Body of pancreas (tissue), 4 donors: Measurements from ENCODE around the gene TYROBP. TPM values are rescaled to one million over a fixed set of nuclear protein-coding genes. Genes with fewer than 3 reads are reported as not detected.
"Not testable (repeated sequence)": the region's sequence is repeated elsewhere in the genome, so short reads cannot be mapped to it uniquely, and the experiment has no call there.

Experiments
- ATAC-seq: fragments of 150-250 bp; one replicate; pipeline ENCODE4 v1.9.1; 2016
- DNase-seq, 4 donors: peaks; one replicate each; pipeline ENCODE4 v3.0.0-alpha.2; 2019
- H3K27ac ChIP-seq, 4 donors: fragments of 200-600 bp; sonication (generic); 1 replicate in 3 of 4; 2 replicates in 1 of 4; pipeline versions ENCODE4 v1.5.1 to v1.6.1; 2016 to 2019; ENCODE audit warnings: mild to moderate bottlenecking in 1 of 4, mixed read lengths in 1 of 4, moderate library complexity in 1 of 4
- H3K27me3 ChIP-seq, 2 donors: fragments of 200-600 bp; sonication (generic); one replicate each; pipeline ENCODE4 v1.6.0; 2016; ENCODE audit warnings: mild to moderate bottlenecking in 1 of 2
- H3K36me3 ChIP-seq, 2 donors: fragments of 200-600 bp; sonication (generic); replicated peaks in 1 of 2; 2 replicates each; pipeline ENCODE4 v1.5.1; 2016; ENCODE audit warnings: low read depth in 2 of 2; ENCODE audit not compliant: insufficient read depth in 1 of 2
- H3K4me1 ChIP-seq: fragments of 200-600 bp; sonication (generic); one replicate; pipeline ENCODE4 v1.6.0; 2016
- H3K4me3 ChIP-seq, 2 donors: fragments of 200-600 bp; sonication (generic); 1 replicate in 1 of 2; 2 replicates in 1 of 2; pipeline ENCODE4 v1.5.1; 2016 to 2019
- H3K9me3 ChIP-seq, 3 donors: fragments of 200-600 bp; sonication (generic); 1 replicate in 2 of 3; 2 replicates in 1 of 3; pipeline ENCODE4 v1.5.1; 2016
- POLR2A ChIP-seq, 3 donors: fragments of 450-650 bp; IDR thresholded peaks; one replicate each; pipeline ENCODE4 v1.6.1; 2016; ENCODE audit warnings: antibody characterized with exemption in 3 of 3, mild to moderate bottlenecking in 2 of 3
- WGBS, 2 donors: methylation state at CpG; one replicate each; pipeline ENCODE4 v1.1.5; 2017; 5-methylcytosine and 5-hydroxymethylcytosine counted together
- intact Hi-C: fragments of 100-400 bp; cut with DNase I; formaldehyde crosslinking; loops from one replicate; pipeline ENCODE4 v1.15.1; 2023
- total RNA-seq, 2 donors: library from RNA; depleted of rRNA; stranded (reverse); fragments of >200 nt; gene quantifications; one replicate each; pipeline ENCODE4 v1.1.0, GENCODE V29; 2016
- TF ChIP-seq, protein P1 (sequence below), 7 experiments: fragments of 450-650 bp in 4 of 7; fragments of 200-600 bp in 3 of 7; sonication (generic) in 3 of 7; IDR thresholded peaks; one replicate each; pipeline ENCODE4 v1.5.1; 2016 to 2019; ENCODE audit warnings: antibody characterized with exemption in 7 of 7

The TYROBP gene
- total RNA-seq, 2 donors from 2014 or later: 19.2 to 38.6 TPM

DNA sequence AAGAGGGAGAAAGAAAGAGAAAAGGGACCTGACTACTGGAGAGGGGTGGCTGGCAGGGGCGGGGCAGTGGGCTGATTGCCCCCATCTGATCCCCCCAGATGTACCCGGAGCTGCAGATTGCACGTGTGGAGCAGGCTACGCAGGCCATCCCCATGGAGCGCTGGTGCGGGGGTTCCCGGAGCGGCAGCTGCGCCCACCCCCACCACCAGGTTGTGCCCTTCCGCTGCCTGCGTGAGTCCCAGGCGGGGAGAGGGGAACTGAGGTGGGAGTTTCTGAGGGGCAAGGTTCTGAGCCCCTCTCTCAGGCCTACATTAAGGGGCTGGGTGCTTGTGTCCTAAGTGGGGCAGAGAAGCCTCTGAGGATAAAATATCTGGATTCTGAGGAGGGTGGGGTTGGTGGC lies 37.3 kb downstream of the TYROBP start:
- no peak for ATAC-seq
- H3K9me3 ChIP-seq: no peaks in the 10 kb centered on the region
- peaks cover 26% of the 10 kb centered on the region for H3K4me1 ChIP-seq
- no peak for DNase-seq
- 81 to 86% methylated on average over 5 to 12 of the region's 12 CpGs for WGBS, 2 donors
- no peak for TF ChIP-seq POLR2A (IDR thresholded peaks at IDR 0.05)
- TF ChIP-seq, protein P1, sequence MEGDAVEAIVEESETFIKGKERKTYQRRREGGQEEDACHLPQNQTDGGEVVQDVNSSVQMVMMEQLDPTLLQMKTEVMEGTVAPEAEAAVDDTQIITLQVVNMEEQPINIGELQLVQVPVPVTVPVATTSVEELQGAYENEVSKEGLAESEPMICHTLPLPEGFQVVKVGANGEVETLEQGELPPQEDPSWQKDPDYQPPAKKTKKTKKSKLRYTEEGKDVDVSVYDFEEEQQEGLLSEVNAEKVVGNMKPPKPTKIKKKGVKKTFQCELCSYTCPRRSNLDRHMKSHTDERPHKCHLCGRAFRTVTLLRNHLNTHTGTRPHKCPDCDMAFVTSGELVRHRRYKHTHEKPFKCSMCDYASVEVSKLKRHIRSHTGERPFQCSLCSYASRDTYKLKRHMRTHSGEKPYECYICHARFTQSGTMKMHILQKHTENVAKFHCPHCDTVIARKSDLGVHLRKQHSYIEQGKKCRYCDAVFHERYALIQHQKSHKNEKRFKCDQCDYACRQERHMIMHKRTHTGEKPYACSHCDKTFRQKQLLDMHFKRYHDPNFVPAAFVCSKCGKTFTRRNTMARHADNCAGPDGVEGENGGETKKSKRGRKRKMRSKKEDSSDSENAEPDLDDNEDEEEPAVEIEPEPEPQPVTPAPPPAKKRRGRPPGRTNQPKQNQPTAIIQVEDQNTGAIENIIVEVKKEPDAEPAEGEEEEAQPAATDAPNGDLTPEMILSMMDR (IDR thresholded peaks at IDR 0.05): no peak
- H3K36me3 ChIP-seq: no peaks in the 10 kb centered on the region
- intact Hi-C loops: no loop called here
- H3K27me3 ChIP-seq: no peaks in the 10 kb centered on the region
- H3K27ac ChIP-seq: no peak overlapping the region
- no peak overlapping the region for H3K4me3 ChIP-seq

DNA sequence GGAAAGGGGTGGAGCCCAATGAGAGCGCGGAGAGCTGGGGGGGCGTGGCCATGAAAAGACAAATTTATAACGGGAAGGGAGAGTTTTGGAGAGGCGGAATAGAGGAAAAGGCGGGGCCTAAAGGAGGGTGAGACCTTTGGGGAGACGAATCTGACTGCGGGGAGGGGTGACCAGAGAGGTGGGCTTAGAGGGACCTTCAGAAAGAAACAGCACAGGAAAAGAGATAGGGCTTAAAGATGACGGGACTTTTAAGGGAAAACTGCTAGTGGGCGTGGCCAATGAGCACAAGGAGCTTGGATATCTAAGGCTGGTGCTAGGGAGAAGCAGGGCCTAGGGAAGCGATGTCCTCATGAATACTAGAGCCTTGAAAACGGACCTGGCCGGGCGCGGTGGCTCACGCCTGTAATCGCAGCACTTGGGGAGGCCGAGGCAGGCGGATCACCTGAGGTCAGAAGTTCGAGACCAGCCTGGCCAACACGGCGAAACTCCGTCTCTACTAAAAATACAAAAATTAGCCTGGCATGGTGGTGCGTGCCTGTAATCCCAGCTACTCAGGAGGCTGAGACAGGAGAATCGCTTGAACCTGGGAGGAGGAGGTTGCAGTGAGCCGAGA lies 37.9 kb downstream of the TYROBP start:
- 51 to 61% methylated on average over 24 to 26 of the region's 26 CpGs for WGBS, 2 donors
- intact Hi-C loops, H3K4me3 ChIP-seq, H3K27me3 ChIP-seq, DNase-seq, H3K36me3 ChIP-seq, H3K27ac ChIP-seq, H3K9me3 ChIP-seq, ATAC-seq: not testable (repeated sequence)
- peaks cover 26% of the 10 kb centered on the region for H3K4me1 ChIP-seq

DNA sequence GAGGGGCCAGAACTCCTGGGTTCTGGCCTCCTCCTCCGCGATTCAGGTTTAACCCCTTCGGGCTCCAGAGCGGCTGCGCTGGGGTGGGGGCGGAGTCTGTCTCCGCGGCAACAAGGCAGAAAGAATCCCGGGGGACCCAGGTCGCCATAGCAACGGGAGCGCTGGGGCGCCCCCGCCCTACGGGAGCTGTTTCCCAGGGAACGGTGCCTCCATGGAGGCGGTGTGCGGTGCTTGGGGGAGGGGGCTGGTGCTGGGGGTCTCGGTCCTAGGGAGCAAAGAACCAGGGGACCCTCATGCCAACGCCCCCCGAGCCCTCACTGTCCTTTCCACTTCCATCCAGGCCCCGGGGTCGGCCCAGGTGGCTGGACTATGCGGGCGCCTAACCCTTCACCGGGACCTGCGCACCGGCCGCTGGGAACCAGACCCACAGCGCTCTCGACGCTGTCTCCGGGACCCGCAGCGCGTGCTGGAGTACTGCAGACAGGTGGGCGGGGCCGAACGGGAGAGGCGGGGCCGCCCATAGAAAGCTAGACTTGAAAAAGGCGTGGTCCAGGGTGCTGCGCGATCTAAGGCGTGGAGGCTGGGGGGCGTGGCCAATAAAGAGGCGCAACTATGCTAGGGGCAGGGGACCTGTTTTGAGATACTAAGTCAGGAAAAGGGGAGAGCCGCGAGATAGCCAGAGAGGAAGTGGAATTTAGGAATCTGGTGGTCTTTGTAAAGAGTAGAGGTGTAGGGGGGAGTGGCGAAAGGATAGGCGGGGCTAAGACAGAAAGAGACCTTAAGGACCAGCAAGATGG lies 38.6 kb downstream of the TYROBP start:
- H3K9me3 ChIP-seq: no peaks in the 10 kb centered on the region
- WGBS, 2 donors: 1 to 7% methylated on average over 14 to 50 of the region's 51 CpGs
- H3K4me1 ChIP-seq: peaks cover 26% of the 10 kb centered on the region
- intact Hi-C loops: no loop called here
- ATAC-seq: peak; percentile 65
- no peaks in the 10 kb centered on the region for H3K27me3 ChIP-seq
- H3K36me3 ChIP-seq: peaks cover 0 to 3% of the 10 kb centered on the region in 2 donors
- peak; percentile 85 to 94 (median 90) for DNase-seq
- peak overlapping the region in 2 of 4 donors; percentile 67 to 80 for H3K27ac ChIP-seq
- no peak overlapping the region for H3K4me3 ChIP-seq
- peak in 2 of 3 donors; percentile 35 to 43 for TF ChIP-seq POLR2A (IDR thresholded peaks at IDR 0.05)
- TF ChIP-seq, protein P1 (IDR thresholded peaks at IDR 0.05): no peak

DNA sequence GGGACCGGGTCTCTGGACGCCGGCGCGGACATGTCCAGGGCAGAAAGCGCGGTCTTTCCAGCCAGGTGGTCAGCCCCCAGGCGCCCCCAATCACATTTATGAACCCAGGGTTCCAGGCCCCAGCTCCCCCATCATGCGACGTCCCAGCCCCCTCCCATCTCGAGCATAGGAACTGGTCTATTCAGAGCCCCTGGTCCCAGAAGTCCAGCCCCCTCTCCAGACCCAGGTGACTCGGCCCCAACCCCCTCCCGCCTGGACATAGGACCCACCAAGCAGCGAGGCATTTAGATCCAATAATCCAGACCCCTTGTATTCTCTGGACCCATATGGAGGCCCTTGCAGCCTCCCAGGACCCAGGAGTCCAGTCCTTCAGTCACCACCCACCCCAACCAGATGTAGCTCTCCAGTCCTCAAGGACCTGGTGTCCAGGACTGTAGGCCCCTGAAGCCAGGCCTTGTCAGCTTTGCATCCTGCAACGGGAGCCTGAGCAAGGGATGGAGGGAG lies 39.2 kb downstream of the TYROBP start:
- Histone ChIP-seq H3K27me3 (no peaks in the 10 kb centered on the region), H3K36me3 (peaks cover 0 to 5% of the 10 kb centered on the region in 2 donors), H3K27ac (peak overlapping the region in 3 of 4 donors; percentile 67 to 80 (median 69)), H3K4me3 (peak overlapping the region; percentile 56 to 74), H3K4me1 (peaks cover 26% of the 10 kb centered on the region), H3K9me3 (no peaks in the 10 kb centered on the region)
- ATAC-seq: peak; percentile 23
- no peak for DNase-seq
- 0% methylated on average over 15 of the region's 15 CpGs; no CpG with 5 or more reads in 1 of the 2 donors for WGBS, 2 donors
- TF ChIP-seq POLR2A (IDR thresholded peaks at IDR 0.05): no peak
- TF ChIP-seq, protein P1 (IDR thresholded peaks at IDR 0.05): no peak
- intact Hi-C loops: no loop called here

DNA sequence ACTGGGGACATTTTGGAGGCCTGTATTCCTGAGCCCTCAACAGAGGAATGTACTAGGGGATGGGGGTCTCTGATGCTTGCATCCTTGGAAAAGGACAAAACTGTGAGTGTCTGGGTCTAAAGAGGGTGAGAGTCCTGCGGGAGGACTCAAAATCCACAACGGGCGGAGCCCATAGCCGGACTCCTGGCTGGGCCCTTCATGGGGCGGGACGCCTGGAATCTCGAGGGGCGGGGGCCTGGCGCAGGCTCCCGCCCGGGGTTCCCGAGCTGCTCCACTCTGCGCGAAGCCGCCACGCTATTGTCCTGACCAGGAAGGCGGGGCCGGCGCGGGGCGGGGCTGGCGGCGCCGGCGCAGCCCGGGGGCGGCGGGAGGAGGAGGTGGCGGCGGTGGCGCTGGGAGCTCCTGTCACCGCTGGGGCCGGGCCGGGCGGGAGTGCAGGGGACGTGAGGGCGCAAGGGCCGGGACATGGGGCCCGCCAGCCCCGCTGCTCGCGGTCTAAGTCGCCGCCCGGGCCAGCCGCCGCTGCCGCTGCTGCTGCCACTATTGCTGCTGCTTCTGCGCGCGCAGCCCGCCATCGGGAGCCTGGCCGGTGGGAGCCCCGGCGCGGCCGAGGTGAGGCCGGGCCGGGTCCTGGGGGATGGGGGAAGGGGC lies 39.8 kb downstream of the TYROBP start, which contains the start of gene APLP1:
Gene APLP1, plus strand, starts transcription at position 403 of the 651 bp plus-strand sequence. Its CDS starts 63 bp downstream, at position 466.
- DNase-seq (peak; percentile 90 to 93 (median 90)), ATAC-seq (peak; percentile 92)
- TF ChIP-seq, protein P1 (IDR thresholded peaks at IDR 0.05): peak in 1 of 7 experiments; percentile 16
- TF ChIP-seq POLR2A (IDR thresholded peaks at IDR 0.05): peak; percentile 15 to 63 (median 37)
- H3K9me3 ChIP-seq: no peaks in the 10 kb centered on the region
- whole genome bisulfite sequencing, 2 donors: 2% methylated on average over 48 of the region's 60 CpGs; no CpG with 5 or more reads in 1 of the 2 donors
- H3K4me3 ChIP-seq: peak within 1 kb of the TSS; percentile 56 to 74
- H3K36me3 ChIP-seq: peaks cover 0 to 5% of the 10 kb centered on the region in 2 donors
- no peaks in the 10 kb centered on the region for H3K27me3 ChIP-seq
- intact Hi-C loops: no loop called here
- H3K4me1 ChIP-seq: peaks cover 26% of the 10 kb centered on the region
- peak within 1 kb of the TSS; percentile 50 to 80 (median 68) for H3K27ac ChIP-seq
